Measurements from ENCODE around the gene ANKRD65. TPM values are rescaled to one million over a fixed set of nuclear protein-coding genes. Genes with fewer than 3 reads are reported as not detected.
"Not testable (repeated sequence)": the region's sequence is repeated elsewhere in the genome, so short reads cannot be mapped to it uniquely, and the experiment has no call there.

Gene ANKRD65
- polyA plus RNA-seq, 1 donor (not counting 4 experiments of a cell fraction or from before 2014, with no cell fraction given): 4.6 TPM

- TF ChIP-seq CTCF (optimal IDR thresholded peaks at IDR 0.05 in 1 of 3, IDR thresholded peaks at IDR 0.05 in 1 of 3, conservative IDR thresholded peaks at IDR 0.05 in 1 of 3; ENCODE audit: extremely low read depth in 1 of 3, insufficient read depth in 2 of 3, low read length in 3 of 3): no peak
- TF ChIP-seq EZH2 (IDR thresholded peaks at IDR 0.05; ENCODE audit: low read length): no peak
- Histone ChIP-seq H3K9me1 (ENCODE audit: control insufficient read depth, extremely low read depth, insufficient read depth, low read length) (no peaks in the 10 kb centered on the region), H3K9me3 (ENCODE audit: control insufficient read depth, low read depth, low read length) (no peaks in the 10 kb centered on the region), H3K4me3 (ENCODE audit: control insufficient read depth in 2 of 3, extremely low read depth in 1 of 3, insufficient read depth in 2 of 3, low read depth in 1 of 3, low read length in 3 of 3) (no peak overlapping the region), H3K9ac (ENCODE audit: control insufficient read depth, extremely low read depth, insufficient read depth, low read length) (no peak overlapping the region), H4K20me1 (ENCODE audit: control insufficient read depth, extremely low read depth, insufficient read depth, low read length) (no peaks in the 10 kb centered on the region), H3K4me2 (ENCODE audit: control insufficient read depth, extremely low read depth, insufficient read depth, low read depth, low read length) (no peak overlapping the region), H3K27ac (ENCODE audit: control insufficient read depth, insufficient read depth, low read length) (no peak overlapping the region), H3K79me2 (ENCODE audit: control insufficient read depth, insufficient read depth, low read length) (no peaks in the 10 kb centered on the region), H3K27me3 (ENCODE audit: control insufficient read depth, extremely low read depth, insufficient read depth, low read length) (no peaks in the 10 kb centered on the region), H2AFZ (ENCODE audit: control insufficient read depth, low read length) (no peak overlapping the region), H3K4me1 (ENCODE audit: control insufficient read depth, extremely low read depth, insufficient read depth, low read length) (peaks cover 18% of the 10 kb centered on the region), H3K36me3 (ENCODE audit: control insufficient read depth in 2 of 2, extremely low read depth in 1 of 2, insufficient read depth in 2 of 2, low read length in 2 of 2) (no peaks in the 10 kb centered on the region)
- dilution Hi-C loops (cut with MboI; ENCODE audit: extremely low pct_ligation_motif_present, low sequenced_read_pairs): no loop called here
- DNase-seq (ENCODE audit: low read depth, low spot score) (no peak), FAIRE-seq (no peak)
Observed at GRCh38 chr1:1429671-1430073, 8.6 kb upstream of the ANKRD65 start.

- FAIRE-seq; H3K79me2 ChIP-seq (ENCODE audit: control insufficient read depth, insufficient read depth, low read length); DNase-seq (ENCODE audit: low read depth, low spot score); H3K36me3 ChIP-seq (ENCODE audit: control insufficient read depth in 2 of 2, extremely low read depth in 1 of 2, insufficient read depth in 2 of 2, low read length in 2 of 2); H2AFZ ChIP-seq (ENCODE audit: control insufficient read depth, low read length); H3K4me2 ChIP-seq (ENCODE audit: control insufficient read depth, extremely low read depth, insufficient read depth, low read depth, low read length); H3K27me3 ChIP-seq (ENCODE audit: control insufficient read depth, extremely low read depth, insufficient read depth, low read length); H3K9me3 ChIP-seq (ENCODE audit: control insufficient read depth, low read depth, low read length); dilution Hi-C loops (cut with MboI; ENCODE audit: extremely low pct_ligation_motif_present, low sequenced_read_pairs); H3K4me3 ChIP-seq (ENCODE audit: control insufficient read depth in 2 of 3, extremely low read depth in 1 of 3, insufficient read depth in 2 of 3, low read depth in 1 of 3, low read length in 3 of 3); H3K27ac ChIP-seq (ENCODE audit: control insufficient read depth, insufficient read depth, low read length); H4K20me1 ChIP-seq (ENCODE audit: control insufficient read depth, extremely low read depth, insufficient read depth, low read length); H3K9me1 ChIP-seq (ENCODE audit: control insufficient read depth, extremely low read depth, insufficient read depth, low read length); H3K9ac ChIP-seq (ENCODE audit: control insufficient read depth, extremely low read depth, insufficient read depth, low read length): not testable (repeated sequence)
- peaks cover 11% of the 10 kb centered on the region for H3K4me1 ChIP-seq (ENCODE audit: control insufficient read depth, extremely low read depth, insufficient read depth, low read length)
Observed at GRCh38 chr1:1428967-1429366, 7.9 kb upstream of the ANKRD65 start.

- H3K4me3 ChIP-seq (ENCODE audit: control insufficient read depth in 2 of 3, extremely low read depth in 1 of 3, insufficient read depth in 2 of 3, low read depth in 1 of 3, low read length in 3 of 3): no peak overlapping the region
- H3K9ac ChIP-seq (ENCODE audit: control insufficient read depth, extremely low read depth, insufficient read depth, low read length): no peak overlapping the region
- H3K27me3 ChIP-seq (ENCODE audit: control insufficient read depth, extremely low read depth, insufficient read depth, low read length): no peaks in the 10 kb centered on the region
- H3K4me1 ChIP-seq (ENCODE audit: control insufficient read depth, extremely low read depth, insufficient read depth, low read length): peaks cover 5% of the 10 kb centered on the region
- H3K79me2 ChIP-seq (ENCODE audit: control insufficient read depth, insufficient read depth, low read length): no peaks in the 10 kb centered on the region
- no peak for DNase-seq (ENCODE audit: low read depth, low spot score)
- FAIRE-seq: no peak
- H3K27ac ChIP-seq (ENCODE audit: control insufficient read depth, insufficient read depth, low read length): no peak overlapping the region
- no peak overlapping the region for H2AFZ ChIP-seq (ENCODE audit: control insufficient read depth, low read length)
- H4K20me1 ChIP-seq (ENCODE audit: control insufficient read depth, extremely low read depth, insufficient read depth, low read length): no peaks in the 10 kb centered on the region
- H3K9me1 ChIP-seq (ENCODE audit: control insufficient read depth, extremely low read depth, insufficient read depth, low read length): no peaks in the 10 kb centered on the region
- no peaks in the 10 kb centered on the region for H3K36me3 ChIP-seq (ENCODE audit: control insufficient read depth in 2 of 2, extremely low read depth in 1 of 2, insufficient read depth in 2 of 2, low read length in 2 of 2)
- no peak overlapping the region for H3K4me2 ChIP-seq (ENCODE audit: control insufficient read depth, extremely low read depth, insufficient read depth, low read depth, low read length)
- TF ChIP-seq EZH2 (IDR thresholded peaks at IDR 0.05; ENCODE audit: low read length) (no peak), CTCF (optimal IDR thresholded peaks at IDR 0.05 in 1 of 3, IDR thresholded peaks at IDR 0.05 in 1 of 3, conservative IDR thresholded peaks at IDR 0.05 in 1 of 3; ENCODE audit: extremely low read depth in 1 of 3, insufficient read depth in 2 of 3, low read length in 3 of 3) (no peak)
- dilution Hi-C loops (cut with MboI; ENCODE audit: extremely low pct_ligation_motif_present, low sequenced_read_pairs): no loop called here
- H3K9me3 ChIP-seq (ENCODE audit: control insufficient read depth, low read depth, low read length): no peaks in the 10 kb centered on the region
Observed at GRCh38 chr1:1428174-1428573, 7.1 kb upstream of the ANKRD65 start.
